ENCODE measurements around the gene SLC12A1. TPM values are rescaled to one million over a fixed set of nuclear protein-coding genes. Genes with fewer than 3 reads are reported as not detected.

SLC12A1 gene
- total RNA-seq, 2 experiments from 2014 or later: not detected

DNA sequence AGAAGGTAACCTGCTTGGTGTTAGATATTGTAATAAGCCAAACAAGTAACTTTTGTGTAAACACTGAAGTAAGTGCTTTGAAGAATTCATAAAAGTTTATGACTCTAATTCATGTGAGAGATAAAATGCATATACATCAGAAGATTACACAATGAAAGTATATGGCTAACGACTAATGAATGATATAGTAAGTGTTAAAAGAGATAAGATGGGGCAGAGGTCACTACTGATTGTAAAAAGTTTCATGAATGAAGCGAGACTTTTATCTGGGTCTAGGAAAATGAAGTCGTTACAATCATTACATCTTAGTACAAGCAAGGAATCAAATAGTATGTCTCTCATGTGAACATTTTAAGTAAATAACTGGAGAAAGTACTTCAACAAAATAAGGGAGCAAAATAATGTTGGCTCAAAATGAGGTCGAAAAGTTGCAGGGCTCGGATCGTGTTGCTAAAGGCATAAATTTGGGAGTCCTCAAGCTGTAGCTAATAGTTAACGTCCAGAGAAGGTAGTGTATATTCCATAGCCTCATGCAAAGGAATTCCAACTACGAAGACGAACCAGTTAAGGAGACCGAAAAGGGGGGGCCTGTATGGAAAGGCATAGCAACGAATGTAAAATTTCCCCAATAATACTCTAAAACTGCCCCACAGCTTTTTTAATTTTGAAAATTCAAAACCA, 124.1 kb downstream of the SLC12A1 start:
- peaks cover 34% of the 10 kb centered on the region for H4K20me1 ChIP-seq (ENCODE audit: insufficient read depth, low read length)
- no peak for DNase-seq (ENCODE audit: low spot score)
- peaks cover 59% of the 10 kb centered on the region for H3K4me1 ChIP-seq (ENCODE audit: insufficient read depth, low read length, poor library complexity, severe bottlenecking)
- TF ChIP-seq EZH2phosphoT487 (IDR thresholded peaks at IDR 0.05; ENCODE audit: borderline replicate concordance, low read depth, low read length): no peak
- TF ChIP-seq, protein P1, sequence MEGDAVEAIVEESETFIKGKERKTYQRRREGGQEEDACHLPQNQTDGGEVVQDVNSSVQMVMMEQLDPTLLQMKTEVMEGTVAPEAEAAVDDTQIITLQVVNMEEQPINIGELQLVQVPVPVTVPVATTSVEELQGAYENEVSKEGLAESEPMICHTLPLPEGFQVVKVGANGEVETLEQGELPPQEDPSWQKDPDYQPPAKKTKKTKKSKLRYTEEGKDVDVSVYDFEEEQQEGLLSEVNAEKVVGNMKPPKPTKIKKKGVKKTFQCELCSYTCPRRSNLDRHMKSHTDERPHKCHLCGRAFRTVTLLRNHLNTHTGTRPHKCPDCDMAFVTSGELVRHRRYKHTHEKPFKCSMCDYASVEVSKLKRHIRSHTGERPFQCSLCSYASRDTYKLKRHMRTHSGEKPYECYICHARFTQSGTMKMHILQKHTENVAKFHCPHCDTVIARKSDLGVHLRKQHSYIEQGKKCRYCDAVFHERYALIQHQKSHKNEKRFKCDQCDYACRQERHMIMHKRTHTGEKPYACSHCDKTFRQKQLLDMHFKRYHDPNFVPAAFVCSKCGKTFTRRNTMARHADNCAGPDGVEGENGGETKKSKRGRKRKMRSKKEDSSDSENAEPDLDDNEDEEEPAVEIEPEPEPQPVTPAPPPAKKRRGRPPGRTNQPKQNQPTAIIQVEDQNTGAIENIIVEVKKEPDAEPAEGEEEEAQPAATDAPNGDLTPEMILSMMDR (conservative IDR thresholded peaks at IDR 0.05; ENCODE audit: low read length): no peak
- peak overlapping the region; percentile 92 for H3K4me2 ChIP-seq (ENCODE audit: low read length)
- BruUV-seq (replicated peaks): TSS peak; percentile 80
- ChIA-PET CTCF (ENCODE audit: unreplicated experiment) (no interaction called here), POLR2A (interaction anchor here (0.6 to 0.9 kb wide), 3 partner anchors 9 to 153 kb away, joined by 3 read pairs; no protein-coding TSS in a partner anchor)
- intact Hi-C loops (cut with micrococcal nuclease; ENCODE audit: unreplicated experiment): loop anchor here (2.0 to 10.0 kb wide), 3 partner anchors 151 to 1295 kb away; partner anchors contain the start of genes CEP152, DTWD1, FAM227B and MYEF2
- peaks cover 56% of the 10 kb centered on the region for H3K36me3 ChIP-seq (ENCODE audit: insufficient read depth, low read length)
- peak overlapping the region; percentile 17; the same call in 1 of the 2 replicates for H2AFZ ChIP-seq (ENCODE audit: low read length)
- H3K27ac ChIP-seq (ENCODE audit: low read depth, low read length, poor library complexity, severe bottlenecking): peak overlapping the region; percentile 83
- no peaks in the 10 kb centered on the region for H3K9me3 ChIP-seq (ENCODE audit: low read length)
- peak overlapping the region; percentile 81 for H3K4me3 ChIP-seq (ENCODE audit: low read depth, low read length, poor library complexity, severe bottlenecking)
- no peaks in the 10 kb centered on the region for H3K9me2 ChIP-seq (ENCODE audit: insufficient read depth, low read length)
- H3K79me2 ChIP-seq (ENCODE audit: insufficient read depth, low read depth, low read length): peaks cover 70% of the 10 kb centered on the region

- peaks cover 40% of the 10 kb centered on the region for H4K20me1 ChIP-seq (ENCODE audit: insufficient read depth, low read length)
- peak within 1 kb of the TSS; percentile 92 for H3K4me2 ChIP-seq (ENCODE audit: low read length)
- ChIA-PET POLR2A (interaction anchor here (0.6 to 1.6 kb wide), 4 partner anchors 105 to 164 kb away, joined by 3 to 4 read pairs (median 3); no protein-coding TSS in a partner anchor), CTCF (ENCODE audit: unreplicated experiment) (no interaction called here)
- peak; percentile 86 for DNase-seq (ENCODE audit: low spot score)
- H2AFZ ChIP-seq (ENCODE audit: low read length): peak within 1 kb of the TSS; percentile 17; the same call in 1 of the 2 replicates
- H3K36me3 ChIP-seq (ENCODE audit: insufficient read depth, low read length): peaks cover 64% of the 10 kb centered on the region
- peak within 1 kb of the TSS; percentile 83 for H3K27ac ChIP-seq (ENCODE audit: low read depth, low read length, poor library complexity, severe bottlenecking)
- peak within 1 kb of the TSS; percentile 81 for H3K4me3 ChIP-seq (ENCODE audit: low read depth, low read length, poor library complexity, severe bottlenecking)
- TF ChIP-seq, protein P1 (conservative IDR thresholded peaks at IDR 0.05; ENCODE audit: low read length): peak; percentile 65
- TF ChIP-seq EZH2phosphoT487 (IDR thresholded peaks at IDR 0.05; ENCODE audit: borderline replicate concordance, low read depth, low read length): no peak
- intact Hi-C loops (cut with micrococcal nuclease; ENCODE audit: unreplicated experiment): loop anchor here (2.0 to 10.0 kb wide), 3 partner anchors 152 to 1294 kb away; partner anchors contain the start of genes CEP152, DTWD1, FAM227B and MYEF2
- H3K9me2 ChIP-seq (ENCODE audit: insufficient read depth, low read length): no peaks in the 10 kb centered on the region
- H3K9me3 ChIP-seq (ENCODE audit: low read length): no peaks in the 10 kb centered on the region
- peaks cover 79% of the 10 kb centered on the region for H3K79me2 ChIP-seq (ENCODE audit: insufficient read depth, low read depth, low read length)
- no TSS peak for BruUV-seq (replicated peaks)
- H3K4me1 ChIP-seq (ENCODE audit: insufficient read depth, low read length, poor library complexity, severe bottlenecking): peaks cover 57% of the 10 kb centered on the region
These were observed 125.0 kb downstream of the SLC12A1 start, which contains the start of gene DUT for GRCh38 chr15:48330855-48331795. Gene DUT (plus strand): TSS chr15:48331429. CDS start chr15:48331516, 87 bp downstream.

Measured in OCI-LY7 (cell line).